Measurements from ENCODE around the gene PDXK. TPM values are rescaled to one million over a fixed set of nuclear protein-coding genes. Genes with fewer than 3 reads are reported as not detected.
"Not testable (repeated sequence)": the region's sequence is repeated elsewhere in the genome, so short reads cannot be mapped to it uniquely, and the experiment has no call there.

Gene PDXK
- total RNA-seq, 1 donor from 2014 or later, result 195 TPM

GRCh38 chr21:43708745-43709381 is 10.1 kb upstream of the PDXK start:
- H3K4me1 ChIP-seq, result peaks cover 3% of the 10 kb centered on the region
- no peak overlapping the region for H3K27ac ChIP-seq
- H3K4me3 ChIP-seq, result no peak overlapping the region
- no peaks in the 10 kb centered on the region for H3K9me3 ChIP-seq
- TF ChIP-seq, protein P1, sequence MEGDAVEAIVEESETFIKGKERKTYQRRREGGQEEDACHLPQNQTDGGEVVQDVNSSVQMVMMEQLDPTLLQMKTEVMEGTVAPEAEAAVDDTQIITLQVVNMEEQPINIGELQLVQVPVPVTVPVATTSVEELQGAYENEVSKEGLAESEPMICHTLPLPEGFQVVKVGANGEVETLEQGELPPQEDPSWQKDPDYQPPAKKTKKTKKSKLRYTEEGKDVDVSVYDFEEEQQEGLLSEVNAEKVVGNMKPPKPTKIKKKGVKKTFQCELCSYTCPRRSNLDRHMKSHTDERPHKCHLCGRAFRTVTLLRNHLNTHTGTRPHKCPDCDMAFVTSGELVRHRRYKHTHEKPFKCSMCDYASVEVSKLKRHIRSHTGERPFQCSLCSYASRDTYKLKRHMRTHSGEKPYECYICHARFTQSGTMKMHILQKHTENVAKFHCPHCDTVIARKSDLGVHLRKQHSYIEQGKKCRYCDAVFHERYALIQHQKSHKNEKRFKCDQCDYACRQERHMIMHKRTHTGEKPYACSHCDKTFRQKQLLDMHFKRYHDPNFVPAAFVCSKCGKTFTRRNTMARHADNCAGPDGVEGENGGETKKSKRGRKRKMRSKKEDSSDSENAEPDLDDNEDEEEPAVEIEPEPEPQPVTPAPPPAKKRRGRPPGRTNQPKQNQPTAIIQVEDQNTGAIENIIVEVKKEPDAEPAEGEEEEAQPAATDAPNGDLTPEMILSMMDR (IDR thresholded peaks at IDR 0.05), result no peak
- no peaks in the 10 kb centered on the region for H3K36me3 ChIP-seq
- no peaks in the 10 kb centered on the region for H3K27me3 ChIP-seq (ENCODE audit: low read depth)
- no peak for DNase-seq
- ATAC-seq, result no peak
- intact Hi-C loops (cut with DNase I), result no loop called here

DNA sequence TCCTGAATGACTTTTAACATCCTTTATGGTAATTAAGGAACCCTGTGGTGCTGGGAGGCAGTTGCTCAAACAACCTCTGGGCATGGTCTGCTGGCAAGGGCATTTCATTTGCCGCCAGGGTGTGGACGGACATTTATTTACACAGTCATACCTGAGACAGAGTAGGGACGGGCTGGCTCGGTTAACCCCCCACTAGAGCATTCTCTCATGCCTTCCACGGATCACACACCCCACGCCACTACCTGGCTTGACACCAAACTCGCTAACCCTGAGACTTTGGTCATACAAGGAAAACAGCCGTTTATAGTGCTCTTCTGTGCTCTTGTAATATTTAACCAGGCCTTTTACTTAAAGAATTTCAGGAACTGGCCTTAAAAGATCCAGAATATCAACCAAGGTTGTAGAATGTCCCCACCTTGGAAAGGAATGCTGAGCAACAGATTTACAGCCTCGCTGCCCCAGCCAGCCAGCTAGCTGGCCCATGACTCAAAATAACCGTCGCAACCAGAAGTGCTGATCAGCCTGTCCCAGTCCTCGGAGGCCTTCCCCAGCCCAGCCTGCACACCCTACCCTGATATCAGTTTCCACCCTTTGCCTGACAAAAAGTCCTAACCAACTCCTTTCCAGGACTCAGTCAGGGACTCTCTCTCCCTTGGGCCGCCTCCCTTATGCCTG is 6.5 kb upstream of the PDXK start:
- peaks cover 3% of the 10 kb centered on the region for H3K4me1 ChIP-seq
- ATAC-seq (peak; percentile 95), DNase-seq (peak; percentile 89)
- peak overlapping the region; percentile 77 for H3K27ac ChIP-seq
- no peaks in the 10 kb centered on the region for H3K9me3 ChIP-seq
- no peaks in the 10 kb centered on the region for H3K27me3 ChIP-seq (ENCODE audit: low read depth)
- H3K4me3 ChIP-seq, result no peak overlapping the region
- TF ChIP-seq, protein P1 (IDR thresholded peaks at IDR 0.05), result no peak
- intact Hi-C loops (cut with DNase I), result no loop called here
- no peaks in the 10 kb centered on the region for H3K36me3 ChIP-seq

DNA sequence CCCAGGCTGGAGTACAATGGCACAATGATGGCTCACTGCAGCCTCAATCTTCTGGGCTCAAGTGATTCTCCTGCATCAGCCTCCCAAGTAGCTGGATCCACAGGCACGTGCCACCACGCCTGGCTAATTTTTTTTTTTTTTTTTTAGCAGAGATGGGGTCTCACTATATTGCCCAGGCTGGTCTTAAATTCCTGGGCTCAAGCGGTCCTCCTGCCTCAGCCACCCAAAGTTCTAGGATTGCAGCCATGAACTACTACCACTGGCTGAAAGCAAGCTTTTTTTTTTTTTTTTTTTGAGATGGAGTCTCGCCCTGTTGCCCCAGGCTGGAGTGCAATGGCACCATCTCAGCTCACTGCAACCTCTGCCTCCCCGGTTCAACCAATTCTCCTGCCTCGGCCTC is 5.8 kb upstream of the PDXK start:
- H3K27me3 ChIP-seq (ENCODE audit: low read depth); H3K9me3 ChIP-seq; H3K4me1 ChIP-seq; DNase-seq; H3K36me3 ChIP-seq; H3K4me3 ChIP-seq; ATAC-seq; intact Hi-C loops (cut with DNase I): not testable (repeated sequence)
- peak overlapping the region; percentile 77 for H3K27ac ChIP-seq

DNA sequence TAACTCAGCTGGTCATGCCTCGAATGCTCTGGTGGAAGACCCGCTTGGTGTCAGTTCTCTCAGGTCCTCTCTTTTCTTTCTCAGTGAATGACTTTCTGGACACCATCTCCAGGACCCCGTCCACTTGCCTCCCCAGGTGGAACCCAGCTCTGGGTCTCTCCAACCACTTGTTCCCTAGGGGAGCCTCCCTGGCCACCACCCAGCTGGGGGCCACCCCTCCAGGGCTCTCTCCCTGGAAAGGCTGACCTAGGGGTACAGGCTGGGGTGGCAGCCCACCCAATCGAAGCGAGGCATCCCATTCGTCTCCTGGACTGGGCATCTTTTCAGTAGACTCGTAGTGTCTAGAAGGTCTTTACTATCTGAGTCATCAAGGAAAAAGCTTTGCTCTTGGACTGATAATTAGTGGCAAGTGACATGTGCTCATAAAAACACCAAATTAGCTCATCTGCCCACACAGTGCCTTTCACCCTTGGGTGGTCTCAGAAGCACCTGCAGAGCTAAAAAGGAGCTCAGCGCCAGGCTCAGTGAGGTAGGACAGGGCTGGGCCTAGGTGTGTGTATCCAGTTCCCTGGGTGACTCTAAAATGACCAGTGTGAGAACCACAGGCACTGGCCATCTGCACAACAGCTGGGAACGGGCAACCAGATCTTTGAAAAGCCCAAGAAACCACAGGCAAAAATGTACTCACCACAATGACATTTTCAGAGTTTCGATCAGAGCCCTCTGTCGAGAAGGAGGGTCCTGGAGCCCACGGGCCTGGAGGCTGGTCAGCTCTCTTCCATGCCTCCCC is 2.4 kb upstream of the PDXK start:
- TF ChIP-seq, protein P1 (IDR thresholded peaks at IDR 0.05), result no peak
- Histone ChIP-seq H3K27ac (no peak overlapping the region), H3K4me3 (no peak overlapping the region), H3K4me1 (peaks cover 27% of the 10 kb centered on the region), H3K9me3 (no peaks in the 10 kb centered on the region), H3K36me3 (no peaks in the 10 kb centered on the region), H3K27me3 (ENCODE audit: low read depth) (no peaks in the 10 kb centered on the region)
- ATAC-seq (no peak), DNase-seq (no peak)
- intact Hi-C loops (cut with DNase I), result no loop called here

- H3K27me3 ChIP-seq (ENCODE audit: low read depth), result no peaks in the 10 kb centered on the region
- ATAC-seq, result no peak
- intact Hi-C loops (cut with DNase I), result no loop called here
- H3K36me3 ChIP-seq, result no peaks in the 10 kb centered on the region
- DNase-seq, result no peak
- H3K27ac ChIP-seq, result no peak overlapping the region
- H3K4me3 ChIP-seq, result no peak overlapping the region
- no peaks in the 10 kb centered on the region for H3K9me3 ChIP-seq
- TF ChIP-seq, protein P1 (IDR thresholded peaks at IDR 0.05), result no peak
- H3K4me1 ChIP-seq, result peaks cover 34% of the 10 kb centered on the region
These were observed 1.6 kb upstream of the PDXK start for GRCh38 chr21:43717166-43717853.

All from lower lobe of right lung (tissue), 2 donors.